HL-60 (cell line): ENCODE measurements around the gene UNCX.

Experiments used
- DNase-seq, 2 experiments: peaks; one replicate each; pipeline ENCODE4 v3.0.0-alpha.2; 2010 to 2020; ENCODE audit warnings: low read depth in 1 of 2, low spot score in 1 of 2
- H3K27ac ChIP-seq: fragments of 250-450 bp; sonication (Bioruptor Pico); replicated peaks from 2 replicates; pipeline ENCODE4 v1.5.1; 2020; ENCODE audit warnings: mild to moderate bottlenecking, moderate library complexity
- H3K27me3 ChIP-seq: fragments of 250-450 bp; sonication (Bioruptor Pico); 2 replicates; pipeline ENCODE4 v1.5.1; 2021; ENCODE audit warnings: mild to moderate bottlenecking, moderate library complexity; ENCODE audit not compliant: insufficient read depth, poor library complexity, severe bottlenecking
- H3K4me3 ChIP-seq: replicated peaks from 2 replicates; pipeline ENCODE4 v1.5.1; 2011; ENCODE audit warnings: mild to moderate bottlenecking, control low read depth, low read length; ENCODE audit not compliant: insufficient read depth
- CTCF ChIP-seq: IDR thresholded peaks from one replicate; pipeline ENCODE4 v1.5.1; 2011; ENCODE audit warnings: low read length, control low read depth, inconsistent platforms; ENCODE audit not compliant: insufficient read depth
- GABPA ChIP-seq: IDR thresholded peaks from 2 replicates; pipeline ENCODE4 v1.6.1; 2012; ENCODE audit warnings: low read depth
- POLR2AphosphoS5 ChIP-seq: IDR thresholded peaks from 2 replicates; pipeline ENCODE4 v1.6.1; 2012; ENCODE audit warnings: low read depth
- REST ChIP-seq: IDR thresholded peaks from 2 replicates; pipeline ENCODE4 v1.6.1; 2012; ENCODE audit warnings: low read depth; ENCODE audit not compliant: insufficient replicate concordance
- SPI1 ChIP-seq: IDR thresholded peaks from 2 replicates; pipeline ENCODE4 v1.6.1; 2012; ENCODE audit warnings: low read depth, mild to moderate bottlenecking, borderline replicate concordance

Gene UNCX

GRCh38 chr7:1264345-1265280 is 31.9 kb downstream of the UNCX start:
- TF ChIP-seq SPI1 (no peak), POLR2AphosphoS5 (no peak), REST (no peak)
- Histone ChIP-seq H3K4me3 (no peak overlapping the region), H3K27ac (no peak overlapping the region), H3K27me3 (peaks cover 10% of the 10 kb centered on the region)
- no peak for DNase-seq

- TF ChIP-seq REST (no peak), GABPA (no peak), SPI1 (no peak), CTCF (no peak), POLR2AphosphoS5 (no peak)
- H3K4me3 ChIP-seq, result no peak overlapping the region
- H3K27ac ChIP-seq, result no peak overlapping the region
- DNase-seq, result no peak
- H3K27me3 ChIP-seq, result peaks cover 4% of the 10 kb centered on the region
Observed at GRCh38 chr7:1267016-1267900, 34.6 kb downstream of the UNCX start.

- no peak overlapping the region for H3K27ac ChIP-seq
- no peak overlapping the region for H3K4me3 ChIP-seq
- DNase-seq, result no peak
- TF ChIP-seq REST, result no peak
- no peak for TF ChIP-seq SPI1
- no peak for TF ChIP-seq GABPA
- TF ChIP-seq POLR2AphosphoS5, result no peak
- TF ChIP-seq CTCF, result no peak
- H3K27me3 ChIP-seq, result peaks cover 2% of the 10 kb centered on the region
Observed at GRCh38 chr7:1268076-1268815, 35.6 kb downstream of the UNCX start.
